IMR-90 (cell line): Measurements from ENCODE around the gene MEIS2. TPM values are rescaled to one million over a fixed set of nuclear protein-coding genes. Genes with fewer than 3 reads are reported as not detected.

ENCODE experiments used
- ATAC-seq: fragments of 200-7000 bp; cut with Tn5 transposase; 2 replicates; pipeline ENCODE4 v1.9.1; 2020; ENCODE audit warnings: low read depth, mild to moderate bottlenecking, moderate library complexity
- BruUV-seq: library from RNA; stranded (reverse); fragments of 400-500 nt; replicated peaks from 2 replicates; lab custom pipeline; 2021; lab: Mats Ljungman, UMichigan
- CTCF ChIA-PET: fragments of 300-600 bp; formaldehyde crosslinking; extraction: SDS; loops from one replicate; lab custom pipeline; 2021; ENCODE audit warnings: antibody characterized with exemption; lab: Yijun Ruan, JAX
- POLR2A ChIA-PET: fragments of 300-600 bp; sonication (Branson Sonifier 250); formaldehyde crosslinking; loops from one replicate; lab custom pipeline; 2022; ENCODE audit warnings: antibody characterized with exemption; ENCODE audit not compliant: unreplicated experiment; lab: Charles Lee
- DNase-seq: peaks from one replicate; pipeline ENCODE4 v3.0.0; 2013
- H2AFZ ChIP-seq: replicated peaks from 2 replicates; pipeline ENCODE3; 2013; ENCODE audit warnings: low read length, mild to moderate bottlenecking; ENCODE audit not compliant: poor library complexity
- H2AK5ac ChIP-seq: 2 replicates; pipeline ENCODE4 v1.6.1; 2013; ENCODE audit warnings: low read depth, low read length, inconsistent platforms
- H2AK9ac ChIP-seq: replicated peaks from 2 replicates; pipeline ENCODE3; 2013; ENCODE audit warnings: mild to moderate bottlenecking, low read depth, low read length, moderate library complexity; ENCODE audit not compliant: poor library complexity
- H2BK120ac ChIP-seq: 2 replicates; pipeline ENCODE4 v1.6.1; 2013; ENCODE audit warnings: low read depth, low read length, inconsistent platforms
- H2BK15ac ChIP-seq: 3 replicates; pipeline ENCODE4 v1.6.1; 2013; ENCODE audit warnings: low read depth, low read length, inconsistent platforms
- H2BK20ac ChIP-seq: 2 replicates; pipeline ENCODE4 v1.6.1; 2013; ENCODE audit warnings: low read depth, mild to moderate bottlenecking, inconsistent platforms, low read length, moderate library complexity
- H2BK5ac ChIP-seq: 2 replicates; pipeline ENCODE4 v1.6.1; 2013; ENCODE audit warnings: mild to moderate bottlenecking, low read depth, low read length, inconsistent platforms; ENCODE audit not compliant: poor library complexity, severe bottlenecking
- H3K14ac ChIP-seq: replicated peaks from 2 replicates; pipeline ENCODE4 v1.6.1; 2013; ENCODE audit warnings: low read depth, low read length, inconsistent platforms
- H3K18ac ChIP-seq: 2 replicates; pipeline ENCODE4 v1.6.1; 2013; ENCODE audit warnings: low read depth, low read length, control low read depth
- H3K23ac ChIP-seq: 2 replicates; pipeline ENCODE4 v1.6.1; 2013; ENCODE audit warnings: low read depth, low read length, inconsistent platforms
- H3K27ac ChIP-seq: 2 replicates; pipeline ENCODE4 v1.5.1; 2013; ENCODE audit warnings: mild to moderate bottlenecking, control low read depth, low read length; ENCODE audit not compliant: insufficient read depth
- H3K27me3 ChIP-seq: 2 replicates; pipeline ENCODE4 v1.6.1; 2013; ENCODE audit warnings: low read length; ENCODE audit not compliant: control insufficient read depth, insufficient read depth
- H3K36me3 ChIP-seq: 2 replicates; pipeline ENCODE4 v1.6.1; 2013; ENCODE audit warnings: low read length, mixed read lengths; ENCODE audit not compliant: control insufficient read depth, insufficient read depth
- H3K4ac ChIP-seq: 2 replicates; pipeline ENCODE4 v1.6.1; 2013; ENCODE audit warnings: low read depth, low read length, inconsistent platforms
- H3K4me1 ChIP-seq: 2 replicates; pipeline ENCODE4 v1.6.1; 2013; ENCODE audit warnings: low read length, mixed read lengths; ENCODE audit not compliant: control insufficient read depth, insufficient read depth
- H3K4me2 ChIP-seq: 2 replicates; pipeline ENCODE4 v1.6.1; 2013; ENCODE audit warnings: low read depth, mild to moderate bottlenecking, control low read depth, low read length, moderate library complexity
- H3K4me3 ChIP-seq: 2 replicates; pipeline ENCODE4 v1.5.1; 2013; ENCODE audit warnings: low read depth, mild to moderate bottlenecking, control low read depth, low read length, moderate library complexity; ENCODE audit not compliant: insufficient read depth
- H3K56ac ChIP-seq: 2 replicates; pipeline ENCODE4 v1.6.1; 2013; ENCODE audit warnings: low read length, inconsistent platforms; ENCODE audit not compliant: insufficient read depth; ENCODE audit errors: extremely low read depth
- H3K79me1 ChIP-seq, 2 experiments: 2 replicates each; pipeline ENCODE4 v1.6.1; 2013; ENCODE audit warnings: low read length in 2 of 2, inconsistent platforms in 1 of 2, low read depth in 1 of 2
- H3K9ac ChIP-seq: 2 replicates; pipeline ENCODE4 v1.6.1; 2013; ENCODE audit warnings: low read depth, low read length, control low read depth
- H3K9me1 ChIP-seq: 2 replicates; pipeline ENCODE4 v1.6.1; 2013; ENCODE audit warnings: low read length, inconsistent platforms; ENCODE audit not compliant: insufficient read depth
- H3K9me3 ChIP-seq: 2 replicates; pipeline ENCODE4 v1.6.1; 2013; ENCODE audit warnings: low read length; ENCODE audit not compliant: control insufficient read depth, insufficient read depth
- H4K20me1 ChIP-seq: 2 replicates; pipeline ENCODE4 v1.6.1; 2013; ENCODE audit warnings: low read length, inconsistent platforms; ENCODE audit not compliant: insufficient read depth
- H4K5ac ChIP-seq: 2 replicates; pipeline ENCODE4 v1.6.1; 2013; ENCODE audit warnings: mild to moderate bottlenecking, low read depth, low read length, control low read depth
- H4K8ac ChIP-seq, 2 experiments: 2 replicates each; pipeline ENCODE4 v1.6.1; 2013; ENCODE audit warnings: low read depth in 2 of 2, low read length in 2 of 2, control low read depth in 1 of 2, inconsistent platforms in 1 of 2
- H4K91ac ChIP-seq: 2 replicates; pipeline ENCODE4 v1.6.1; 2013; ENCODE audit warnings: low read depth, low read length, inconsistent platforms; ENCODE audit not compliant: insufficient read depth
- BHLHE40 ChIP-seq: fragments of 150-350 bp; IDR thresholded peaks from 2 replicates; pipeline ENCODE4 v1.6.1; 2016; ENCODE audit warnings: mild to moderate bottlenecking, low read depth, low read length
- CEBPB ChIP-seq: IDR thresholded peaks from 2 replicates; pipeline ENCODE4 v1.6.1; 2012; ENCODE audit warnings: low read depth, low read length, improper control_type of control experiment
- CHD1 ChIP-seq: IDR thresholded peaks from 2 replicates; pipeline ENCODE4 v1.6.1; 2012; ENCODE audit warnings: low read depth, low read length, improper control_type of control experiment
- CTCF ChIP-seq: conservative IDR thresholded peaks from 2 replicates; pipeline ENCODE4 v1.5.1; 2012; ENCODE audit warnings: mild to moderate bottlenecking, low read depth, low read length, improper control_type of control experiment
- MAZ ChIP-seq: IDR thresholded peaks from 2 replicates; pipeline ENCODE4 v1.6.1; 2012; ENCODE audit warnings: low read depth, mild to moderate bottlenecking, low read length, improper control_type of control experiment, moderate library complexity, borderline replicate concordance
- MXI1 ChIP-seq: IDR thresholded peaks from 2 replicates; pipeline ENCODE4 v1.6.1; 2012; ENCODE audit warnings: low read depth, mild to moderate bottlenecking, low read length, moderate library complexity, borderline replicate concordance
- NFE2L2 ChIP-seq: fragments of 150-350 bp; IDR thresholded peaks from 2 replicates; pipeline ENCODE4 v1.6.1; 2016; ENCODE audit warnings: low read depth, mild to moderate bottlenecking, low read length
- RCOR1 ChIP-seq: IDR thresholded peaks from 2 replicates; pipeline ENCODE4 v1.6.1; 2012; ENCODE audit warnings: mild to moderate bottlenecking, low read length, improper control_type of control experiment; ENCODE audit not compliant: insufficient replicate concordance
- RFX5 ChIP-seq: IDR thresholded peaks from 2 replicates; pipeline ENCODE4 v1.8.0; 2012; ENCODE audit warnings: low read depth, mild to moderate bottlenecking, low read length, moderate library complexity
- SMC3 ChIP-seq: fragments of 150-350 bp; IDR thresholded peaks from 2 replicates; pipeline ENCODE4 v1.6.1; 2016; ENCODE audit warnings: low read depth, mild to moderate bottlenecking, antibody characterized with exemption, low read length, moderate library complexity
- USF2 ChIP-seq: fragments of 150-350 bp; IDR thresholded peaks from 2 replicates; pipeline ENCODE4 v1.6.1; 2017; ENCODE audit warnings: mild to moderate bottlenecking, antibody characterized with exemption, low read length, low read depth
- WGBS, 2 experiments: methylation state at CpG; one replicate each; pipeline versions ENCODE4 v1.1.5 to v1.1.7; 2013; ENCODE audit warnings: missing lambda C conversion rate in 2 of 2; ENCODE audit not compliant: insufficient read length in 1 of 2; ENCODE audit errors: extremely low coverage in 2 of 2; 5-methylcytosine and 5-hydroxymethylcytosine counted together
- dilution Hi-C: fragments of 300-500 bp; cut with HindIII; formaldehyde crosslinking; loops from one replicate; pipeline ENCODE4 v1.14.3; 2018; ENCODE audit warnings: low sequenced_read_pairs; ENCODE audit not compliant: unreplicated experiment
- in situ Hi-C: fragments of 300-500 bp; cut with MboI; formaldehyde crosslinking; loops from 3 replicates; pipeline ENCODE4 v1.14.3; 2019; ENCODE audit warnings: low sequenced_read_pairs, inconsistent platforms, mixed read lengths
- intact Hi-C: fragments of 100-400 bp; cut with micrococcal nuclease; formaldehyde crosslinking; loops from 2 replicates; pipeline ENCODE4 v1.10.0; 2022
- polyA plus RNA-seq, 3 experiments: library from polyadenylated mRNA; depleted of rRNA; stranded (reverse); fragments of >200 nt; gene quantifications; 2 replicates each; pipeline ENCODE4 v1.2.3, GENCODE V29; 2012; ENCODE audit warnings: low replicate concordance in 1 of 3
- total RNA-seq: library from RNA; depleted of rRNA; stranded (reverse); fragments of >200 nt; gene quantifications from 2 replicates; pipeline ENCODE4 v1.2.3, GENCODE V29; 2012

Gene MEIS2
- total and polyA plus RNA-seq, 2 of the 4 experiments (the other 2 are of a cell fraction), result 70.1 to 71.3 TPM

GRCh38 chr15:37115538-37115937 is 15.2 kb upstream of the MEIS2 start:
- no peak overlapping the region for H4K5ac ChIP-seq
- no peak overlapping the region for H3K4me3 ChIP-seq
- H3K27me3 ChIP-seq, result no peaks in the 10 kb centered on the region
- ChIA-PET CTCF (no interaction called here), POLR2A (no interaction called here)
- no peaks in the 10 kb centered on the region for H4K20me1 ChIP-seq
- H4K8ac ChIP-seq, result no peak overlapping the region
- H3K4ac ChIP-seq, result peak overlapping the region; percentile 70; the same call in 1 of the 2 replicates
- H3K27ac ChIP-seq, result no peak overlapping the region
- dilution Hi-C loops (no loop called here), in situ Hi-C loops (no loop called here), intact Hi-C loops (no loop called here)
- no peak overlapping the region for H3K18ac ChIP-seq
- DNase-seq (no peak), ATAC-seq (no peak)
- H3K4me1 ChIP-seq, result no peaks in the 10 kb centered on the region
- H2BK20ac ChIP-seq, result no peak overlapping the region
- WGBS, 2 experiments, result no CpG with 5 or more reads among the region's 3 CpGs
- H3K9ac ChIP-seq, result no peak overlapping the region
- no peaks in the 10 kb centered on the region for H3K9me3 ChIP-seq
- H2AK5ac ChIP-seq, result peak overlapping the region; percentile 86
- H2AFZ ChIP-seq, result no peak overlapping the region
- no peaks in the 10 kb centered on the region for H3K79me1 ChIP-seq
- peak overlapping the region; percentile 37 for H2AK9ac ChIP-seq
- peak overlapping the region; percentile 13; the same call in 1 of the 2 replicates for H2BK120ac ChIP-seq
- no peak overlapping the region for H4K91ac ChIP-seq
- no peak overlapping the region for H3K23ac ChIP-seq
- no peak overlapping the region; the same call in 1 of the 2 replicates for H3K14ac ChIP-seq
- no peaks in the 10 kb centered on the region for H3K36me3 ChIP-seq
- H2BK5ac ChIP-seq, result peak overlapping the region; percentile 33
- no TSS peak for BruUV-seq
- H3K4me2 ChIP-seq, result no peak overlapping the region
- H3K56ac ChIP-seq, result no peak overlapping the region
- peaks cover 3% of the 10 kb centered on the region; the same call in 1 of the 2 replicates for H3K9me1 ChIP-seq
- 0 out of 3 replicates have a peak overlapping the region, but pooled peaks have one; percentile 58 for H2BK15ac ChIP-seq
- TF ChIP-seq USF2 (no peak), CEBPB (no peak), BHLHE40 (no peak), RCOR1 (no peak), MAZ (no peak), MXI1 (no peak), CTCF (no peak), SMC3 (no peak), RFX5 (no peak), NFE2L2 (no peak), CHD1 (no peak)
